ENCODE data around the gene LILRA1.
"Not testable (repeated sequence)": the region's sequence is repeated elsewhere in the genome, so short reads cannot be mapped to it uniquely, and the experiment has no call there.

LILRA1 gene

DNA sequence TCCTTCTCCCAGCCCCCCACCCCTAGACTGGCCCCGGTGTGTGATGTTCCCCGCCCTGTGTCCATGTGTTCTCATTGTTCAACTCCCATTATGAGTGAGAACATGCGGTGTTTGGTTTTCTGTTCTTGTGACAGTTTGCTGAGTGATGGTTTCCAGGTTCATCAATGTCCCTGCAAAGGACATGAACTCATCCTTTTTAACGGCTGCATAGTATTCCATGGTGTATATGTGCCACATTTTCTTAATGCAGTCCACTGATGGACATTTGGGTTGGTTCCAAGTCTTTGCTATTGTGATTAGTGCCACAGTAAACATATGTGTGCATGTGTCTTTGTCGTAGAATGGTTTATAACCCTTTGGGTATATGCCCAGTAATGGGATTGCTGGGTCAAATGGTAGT is 15.2 kb upstream of the LILRA1 start:
- not testable (repeated sequence) for DNase-seq

DNA sequence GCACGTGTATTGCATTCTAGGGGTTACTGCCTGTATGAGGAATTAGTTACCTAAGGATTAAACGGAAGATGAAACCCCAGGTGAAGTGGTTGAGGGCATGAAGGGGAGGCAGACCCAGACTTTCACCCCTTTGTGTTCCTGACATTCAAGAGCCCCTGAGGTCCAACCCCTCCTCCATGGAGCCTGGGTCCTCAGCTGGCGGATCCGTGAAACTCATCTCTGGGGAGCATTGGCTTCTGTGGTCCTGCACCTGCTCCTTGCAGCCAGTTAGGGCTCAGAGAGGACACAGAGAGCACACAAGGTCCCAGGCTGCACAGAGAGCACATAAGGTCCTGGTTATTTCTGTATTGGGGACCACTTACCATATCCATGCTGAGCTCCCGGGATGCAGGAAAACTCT is 7.0 kb upstream of the LILRA1 start:
- no peak for DNase-seq

DNA sequence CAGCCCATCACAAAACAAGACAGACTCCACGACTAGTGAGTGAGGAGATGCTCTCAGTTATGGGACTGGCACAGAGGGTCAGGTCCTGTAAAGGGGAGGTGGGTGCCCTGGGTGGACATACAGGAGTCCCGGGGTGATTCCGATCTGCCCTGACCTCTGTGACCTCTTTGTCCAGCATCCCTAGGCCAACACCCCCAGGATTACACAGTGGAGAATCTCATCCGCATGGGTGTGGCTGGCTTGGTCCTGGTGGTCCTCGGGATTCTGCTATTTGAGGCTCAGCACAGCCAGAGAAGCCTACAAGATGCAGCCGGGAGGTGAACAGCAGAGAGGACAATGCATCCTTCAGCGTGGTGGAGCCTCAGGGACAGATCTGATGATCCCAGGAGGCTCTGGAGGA is 6.4 kb upstream of the LILRA1 start:
- no peak for DNase-seq

DNA sequence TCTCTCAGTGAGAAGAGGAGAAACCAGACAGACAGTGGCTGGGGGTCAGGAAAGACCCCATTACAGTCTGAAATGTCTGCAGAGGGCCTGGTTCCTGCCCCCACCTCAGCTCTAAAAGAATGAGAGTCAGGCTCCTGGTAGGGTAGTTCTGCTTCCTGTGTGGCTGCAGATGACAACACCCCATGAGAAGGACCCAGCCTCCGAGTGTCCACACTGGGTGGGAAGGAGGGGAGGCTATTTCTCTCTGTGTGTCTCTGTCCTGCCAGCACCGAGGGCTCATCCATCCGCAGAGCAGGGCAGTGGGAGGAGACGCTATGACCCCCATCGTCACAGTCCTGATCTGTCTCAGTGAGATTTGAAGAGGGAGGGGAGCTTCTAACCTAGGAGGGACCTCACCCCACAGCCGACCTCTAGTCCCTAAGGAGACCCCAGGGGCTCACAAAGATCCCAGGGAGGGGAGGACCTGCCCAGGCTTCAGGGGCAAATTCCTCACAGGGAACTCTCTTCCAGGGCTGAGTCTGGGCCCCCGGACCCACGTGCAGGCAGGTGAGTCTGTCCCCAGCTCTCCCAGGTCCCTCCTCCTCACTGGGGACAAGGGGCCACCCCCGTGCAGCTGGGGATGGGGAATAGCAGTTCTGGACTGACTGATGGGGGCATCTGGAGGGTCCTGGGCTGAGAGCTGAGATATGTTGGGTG is 647 bp downstream of the LILRA1 start:
- not testable (repeated sequence) for DNase-seq

DNA sequence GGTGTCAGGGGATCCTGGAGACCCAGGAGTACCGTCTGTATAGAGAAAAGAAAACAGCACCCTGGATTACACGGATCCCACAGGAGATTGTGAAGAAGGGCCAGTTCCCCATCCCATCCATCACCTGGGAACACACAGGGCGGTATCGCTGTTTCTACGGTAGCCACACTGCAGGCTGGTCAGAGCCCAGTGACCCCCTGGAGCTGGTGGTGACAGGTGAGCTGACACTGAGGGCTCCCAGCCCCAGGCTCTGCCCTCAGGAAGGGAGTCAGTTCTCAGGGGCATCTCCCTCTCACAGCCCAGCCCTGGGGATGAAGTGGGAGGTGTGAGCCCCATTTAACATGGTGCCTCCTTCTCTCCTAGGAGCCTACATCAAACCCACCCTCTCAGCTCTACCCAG is 1.3 kb downstream of the LILRA1 start:
- no peak for DNase-seq

DNA sequence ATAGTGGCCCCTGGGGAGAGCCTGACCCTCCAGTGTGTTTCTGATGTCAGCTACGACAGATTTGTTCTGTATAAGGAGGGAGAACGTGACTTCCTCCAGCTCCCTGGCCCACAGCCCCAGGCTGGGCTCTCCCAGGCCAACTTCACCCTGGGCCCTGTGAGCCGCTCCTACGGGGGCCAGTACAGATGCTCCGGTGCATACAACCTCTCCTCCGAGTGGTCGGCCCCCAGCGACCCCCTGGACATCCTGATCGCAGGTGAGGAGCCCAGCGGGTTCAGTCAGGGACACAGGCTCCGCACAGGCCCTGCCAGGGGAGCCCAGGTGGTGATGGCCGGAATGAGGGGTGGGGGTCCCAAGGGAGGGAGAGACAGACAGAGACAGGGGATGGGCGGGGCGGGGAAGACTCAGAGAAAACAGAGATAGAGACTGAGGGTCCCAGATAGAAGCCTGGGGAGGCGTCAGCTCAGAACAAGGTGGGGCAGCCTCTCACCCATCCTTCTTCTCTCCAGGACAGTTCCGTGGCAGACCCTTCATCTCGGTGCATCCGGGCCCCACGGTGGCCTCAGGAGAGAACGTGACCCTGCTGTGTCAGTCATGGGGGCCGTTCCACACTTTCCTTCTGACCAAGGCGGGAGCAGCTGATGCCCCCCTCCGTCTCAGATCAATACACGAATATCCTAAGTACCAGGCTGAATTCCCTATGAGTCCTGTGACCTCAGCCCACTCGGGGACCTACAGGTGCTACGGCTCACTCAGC is 2.4 kb downstream of the LILRA1 start:
- DNase-seq = not testable (repeated sequence)

DNA sequence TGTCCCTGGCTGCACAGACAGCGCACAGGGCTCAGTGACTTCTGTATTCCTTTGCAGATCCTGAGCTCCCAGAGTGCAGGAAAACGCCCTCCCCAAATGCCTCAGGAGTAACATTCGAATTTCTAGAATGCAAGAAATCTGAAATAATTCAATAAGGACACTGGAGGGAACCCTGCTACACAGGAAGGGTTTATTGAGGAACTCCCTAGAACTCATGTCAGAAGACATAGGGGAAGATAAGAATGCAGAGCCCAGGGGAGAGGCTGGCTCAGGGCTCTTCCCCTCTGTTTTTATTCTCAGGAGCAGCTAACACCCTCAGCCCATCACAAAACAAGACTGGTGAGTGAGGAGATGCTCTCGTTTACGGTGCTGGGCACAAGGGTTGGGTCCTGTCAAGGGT is 6.8 kb downstream of the LILRA1 start:
- DNase-seq = no peak

DNA sequence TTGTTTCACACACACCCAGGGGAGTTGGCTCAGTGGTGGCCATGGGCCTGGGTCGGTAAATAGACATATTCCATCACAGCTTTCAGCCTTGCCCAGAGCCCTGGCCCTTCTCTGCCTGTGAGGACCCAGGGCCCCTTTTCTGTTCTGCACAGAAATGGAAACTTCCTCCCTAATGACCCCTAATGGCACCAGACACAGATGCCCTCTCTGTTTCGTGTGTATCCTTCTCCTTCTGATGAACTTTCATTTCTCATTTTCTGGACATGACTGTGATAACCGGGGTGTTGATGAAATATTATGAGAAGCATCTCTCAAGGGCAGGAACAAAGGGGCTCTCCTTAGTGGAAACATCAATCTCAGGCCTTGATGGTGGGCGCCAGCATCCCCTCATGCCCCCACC is 12.8 kb downstream of the LILRA1 start:
- DNase-seq = no peak

DNA sequence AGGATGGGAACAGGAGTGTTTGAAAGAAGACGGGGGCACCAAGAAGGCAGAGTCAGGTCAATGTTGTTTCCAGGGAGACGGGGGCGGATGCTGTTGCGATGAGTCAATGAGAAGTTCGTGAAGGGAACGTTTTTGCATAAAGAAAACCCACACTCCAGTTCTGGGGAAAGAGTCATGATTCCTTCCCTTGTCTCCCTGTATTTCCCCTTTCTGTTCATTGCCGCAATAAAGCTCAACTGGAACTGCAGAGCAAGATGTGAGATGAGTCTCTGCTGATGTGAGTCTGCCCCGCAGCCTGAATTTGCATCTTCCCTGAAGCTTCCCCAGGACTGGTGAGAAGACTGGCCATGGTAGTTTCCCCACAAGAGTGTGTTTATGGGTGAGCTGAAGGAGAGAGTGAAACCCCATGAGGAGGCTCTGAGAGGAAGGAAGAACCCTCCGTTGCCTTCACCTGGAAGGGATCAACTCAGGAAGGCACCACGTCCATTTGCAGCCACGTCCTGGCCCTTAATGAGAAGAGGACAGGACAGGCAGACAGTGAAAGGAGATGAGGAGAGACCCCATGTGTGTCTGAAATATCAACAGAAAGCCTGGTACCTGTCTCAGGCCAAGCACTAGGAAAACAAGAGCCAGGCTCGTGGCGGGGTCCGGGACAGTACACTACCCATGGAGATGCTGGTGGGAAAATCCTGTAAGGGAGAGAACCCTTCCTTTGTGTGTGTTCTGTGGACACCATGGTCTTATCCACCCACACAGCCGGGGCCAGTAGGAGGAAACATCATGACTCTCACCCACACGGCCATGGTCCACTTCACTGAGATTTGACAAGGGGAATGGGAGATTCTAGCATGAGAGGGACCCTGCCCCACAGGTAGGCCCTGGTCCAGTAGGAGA is 13.7 kb downstream of the LILRA1 start:
- no peak for DNase-seq

DNA sequence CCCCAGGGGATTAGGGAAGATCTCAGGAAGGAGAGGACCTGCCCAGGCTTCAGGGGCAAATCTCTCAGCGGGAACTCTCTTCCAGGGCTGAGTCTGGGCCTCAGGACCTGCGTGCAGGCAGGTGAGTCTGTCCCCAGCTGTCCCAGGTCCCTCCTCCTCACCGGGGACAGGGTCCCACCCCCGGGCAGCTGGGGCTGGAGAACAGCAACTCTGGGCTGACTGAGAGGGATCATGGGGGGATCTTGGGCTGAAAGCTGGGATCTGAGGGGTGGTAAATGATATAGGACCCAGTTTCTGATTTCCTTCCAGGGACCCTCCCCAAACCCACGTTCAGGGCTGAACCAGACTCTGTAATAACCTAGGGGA is 14.3 kb downstream of the LILRA1 start:
- no peak for DNase-seq

DNA sequence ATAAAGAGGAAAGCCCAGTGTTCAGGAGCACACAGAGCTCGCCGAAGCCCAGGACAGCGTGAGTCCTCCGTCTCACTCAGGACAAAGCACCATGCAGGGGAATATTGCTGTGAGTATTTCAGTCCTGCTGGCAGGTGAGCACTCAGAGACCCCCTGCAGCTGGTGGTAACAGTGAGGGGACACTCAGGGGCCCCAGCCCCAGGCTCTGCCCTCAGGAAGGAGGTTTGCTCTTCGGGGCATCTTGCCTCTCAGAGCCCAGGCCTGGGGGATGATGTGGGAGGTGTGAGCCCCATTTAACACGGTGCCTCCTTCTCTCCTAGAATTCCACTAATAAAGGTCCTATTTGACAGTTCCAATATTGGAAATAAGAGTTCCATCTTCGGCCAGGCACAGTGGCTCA is 14.8 kb downstream of the LILRA1 start:
- no peak for DNase-seq

DNA sequence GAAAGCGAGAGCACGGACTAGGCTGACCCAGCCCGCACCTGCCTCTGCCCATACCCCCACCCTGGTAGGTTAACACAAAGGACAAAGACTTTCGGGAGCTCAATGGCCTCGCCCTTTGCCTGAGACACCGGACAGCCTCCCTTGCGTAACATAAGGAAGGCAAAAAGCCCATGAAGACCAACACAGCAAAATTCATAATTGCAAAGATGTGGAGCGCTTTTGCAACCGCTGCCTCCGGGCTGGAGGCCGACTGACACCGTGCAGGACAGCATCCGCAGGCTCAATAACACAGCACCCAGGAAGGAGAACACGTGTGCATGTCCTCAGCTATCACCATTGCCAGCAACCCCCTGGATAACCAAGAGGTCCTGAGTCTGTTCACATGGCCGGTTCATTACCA is 15.4 kb downstream of the LILRA1 start:
- DNase-seq = no peak

DNA sequence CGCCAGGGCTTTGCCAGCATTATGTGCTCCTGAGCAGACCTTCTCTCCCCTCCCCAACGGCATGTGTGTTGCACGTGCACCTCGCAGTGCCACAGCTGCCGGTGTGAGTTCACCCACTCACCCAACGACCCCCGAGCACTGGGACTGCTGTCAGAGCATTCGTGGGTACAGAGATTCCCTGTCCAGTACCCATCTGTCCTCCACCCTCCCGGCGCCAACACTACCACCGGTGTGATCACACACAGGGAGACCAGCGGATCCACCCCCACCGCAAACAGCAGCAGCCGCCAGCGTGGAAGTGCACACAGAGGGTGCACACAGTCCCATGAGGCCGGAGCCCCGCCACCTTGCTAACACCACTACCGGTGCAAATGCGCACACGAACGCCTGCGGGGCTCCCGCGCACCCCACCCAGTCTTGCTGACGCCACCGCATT is 15.9 kb downstream of the LILRA1 start:
- no peak for DNase-seq

DNA sequence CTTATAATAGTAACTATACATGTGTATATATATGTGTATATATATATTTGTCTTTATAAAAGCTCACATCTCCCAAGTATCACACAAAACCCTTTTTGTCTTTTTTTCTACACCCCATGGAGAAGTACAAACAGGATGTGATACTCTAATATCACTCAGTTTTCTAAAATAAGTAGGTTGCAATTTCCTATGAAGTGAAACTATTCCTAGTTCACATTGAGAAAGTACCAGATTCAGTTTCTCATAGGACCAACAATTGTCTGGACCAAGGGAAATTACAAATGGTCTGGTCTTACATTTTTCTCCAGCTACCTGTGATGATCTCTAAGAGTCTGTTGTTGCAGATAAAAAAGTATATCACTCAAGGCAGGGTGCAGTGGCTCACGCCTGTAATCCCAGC is 19.0 kb downstream of the LILRA1 start:
- no peak for DNase-seq

DNA sequence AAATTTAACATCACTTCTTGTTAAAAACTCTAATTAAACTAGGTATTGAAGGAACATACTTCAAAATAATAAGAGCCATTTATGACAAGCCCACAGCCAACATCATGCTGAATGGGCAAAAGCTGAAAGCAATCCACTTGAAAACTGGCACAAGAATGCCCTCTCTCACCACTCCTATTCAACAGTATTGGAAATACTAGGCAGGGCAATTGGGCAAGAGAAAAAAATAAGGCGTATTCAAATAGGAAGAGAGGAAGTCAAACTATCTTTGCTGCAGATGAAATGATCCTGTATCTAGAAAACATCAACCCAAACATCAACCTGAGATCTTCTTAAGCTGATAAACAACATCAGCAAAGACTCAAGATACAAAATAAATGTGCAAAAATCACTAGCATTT is 21.3 kb downstream of the LILRA1 start:
- no peak for DNase-seq

DNA sequence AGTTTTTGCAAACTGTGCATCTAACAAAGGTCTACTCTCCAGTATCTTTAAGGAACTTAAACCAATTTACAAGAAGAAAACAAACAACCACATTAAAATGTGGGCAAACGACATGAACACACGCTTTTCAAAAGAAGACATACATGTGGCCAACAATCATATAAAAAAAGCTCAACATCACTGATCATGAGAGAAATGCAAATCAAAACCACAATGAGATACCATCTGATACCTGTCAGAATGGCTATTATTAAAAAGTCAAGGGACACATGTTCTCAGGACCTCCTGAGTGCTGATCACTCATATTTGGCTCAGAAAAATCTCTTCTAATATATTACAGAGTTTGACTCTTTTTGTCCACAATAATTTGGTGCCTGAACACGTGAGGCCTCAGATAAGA is 22.6 kb downstream of the LILRA1 start:
- no peak for DNase-seq

DNA sequence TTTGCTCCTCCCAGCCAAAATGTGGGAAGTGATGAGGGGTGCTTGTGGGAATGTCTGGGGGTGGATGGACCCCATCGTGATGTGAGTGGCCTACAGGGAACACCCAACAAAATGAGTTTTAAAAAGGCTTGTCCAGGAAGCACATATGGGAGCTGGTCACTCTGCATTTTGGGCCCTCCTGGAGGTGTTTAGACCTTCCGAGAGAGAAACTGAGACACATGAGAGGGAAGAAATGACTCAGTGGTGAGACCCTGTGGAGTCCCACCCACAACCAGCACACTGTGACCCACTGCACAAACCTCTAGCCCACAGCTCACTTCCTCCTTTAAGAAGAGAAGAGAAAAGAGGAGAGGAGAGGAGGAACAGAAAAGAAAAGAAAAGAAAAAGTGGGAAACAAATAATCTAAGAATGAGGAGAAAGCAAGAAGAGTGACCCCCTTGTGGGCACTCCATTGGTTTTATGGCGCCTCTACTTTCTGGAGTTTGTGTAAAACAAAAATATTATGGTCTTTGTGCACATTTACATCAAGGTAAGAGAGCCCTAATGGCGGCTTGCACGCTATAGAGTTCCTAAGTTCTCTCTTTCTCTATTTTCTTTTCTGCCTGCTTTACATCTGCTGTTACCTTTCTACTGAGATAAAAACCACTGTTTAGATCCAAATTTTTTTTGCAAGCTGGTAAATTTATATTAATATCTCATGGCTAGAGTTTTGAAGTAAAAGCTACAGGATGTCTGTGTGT is 23.6 kb downstream of the LILRA1 start:
- no peak for DNase-seq

DNA sequence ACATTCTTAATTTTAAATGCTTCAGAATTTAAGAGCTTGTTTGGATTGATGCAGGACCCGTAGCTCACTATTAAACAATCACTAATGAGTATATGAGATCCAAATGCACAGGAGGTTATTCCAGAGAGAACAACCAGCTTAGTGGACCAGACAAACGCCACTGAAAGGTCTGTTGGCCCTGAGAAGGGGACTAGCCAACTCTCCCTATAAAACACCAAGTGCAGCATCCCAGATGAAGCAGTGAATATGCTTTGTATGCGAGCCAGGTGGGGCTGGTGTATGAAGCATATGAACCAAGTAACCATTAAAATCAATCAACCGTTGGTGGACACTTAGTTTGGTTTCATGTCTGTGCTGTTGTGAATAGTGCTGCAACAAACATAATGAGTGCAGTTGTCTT is 27.0 kb downstream of the LILRA1 start:
- no peak for DNase-seq

DNA sequence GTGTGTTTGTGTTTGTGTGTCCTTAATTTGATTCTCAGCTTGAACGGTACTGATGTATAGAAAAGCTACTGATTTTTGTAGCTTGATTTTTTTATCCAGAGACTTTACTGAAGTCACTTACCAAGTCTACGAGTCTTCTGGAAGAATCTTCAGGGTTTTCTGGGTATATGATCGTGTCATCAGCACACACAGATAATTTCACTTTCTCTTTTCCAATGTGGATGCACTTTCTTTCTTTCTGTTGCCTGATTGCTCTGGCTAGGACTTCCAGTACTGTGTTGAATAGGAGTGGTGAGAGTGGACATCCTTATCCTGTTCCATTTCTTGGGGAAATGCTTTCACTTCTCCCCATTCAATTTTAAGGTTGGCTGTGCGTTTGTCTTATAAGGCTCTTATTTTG is 29.0 kb downstream of the LILRA1 start:
- DNase-seq = no peak

DNA sequence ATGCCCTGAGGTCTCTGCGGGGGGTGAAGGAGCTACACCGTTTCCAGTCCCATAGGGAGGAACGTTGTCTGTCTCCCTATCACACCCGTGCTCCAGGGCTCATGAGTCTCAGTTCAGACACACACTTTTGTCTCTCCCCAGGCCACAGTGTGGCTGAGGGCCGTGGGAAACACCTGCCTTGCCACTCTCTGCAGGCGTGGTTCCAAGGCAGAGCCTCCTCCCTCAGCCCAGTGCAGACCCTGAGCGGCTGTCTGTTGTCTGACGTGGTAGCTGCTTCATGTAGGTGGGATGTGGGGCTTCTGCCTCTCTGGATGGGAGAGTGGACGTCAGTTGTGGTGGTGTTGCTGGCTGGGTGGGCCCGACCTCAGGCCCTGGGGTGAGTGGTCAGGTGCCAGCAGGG is 30.8 kb downstream of the LILRA1 start:
- DNase-seq = not testable (repeated sequence)

DNA sequence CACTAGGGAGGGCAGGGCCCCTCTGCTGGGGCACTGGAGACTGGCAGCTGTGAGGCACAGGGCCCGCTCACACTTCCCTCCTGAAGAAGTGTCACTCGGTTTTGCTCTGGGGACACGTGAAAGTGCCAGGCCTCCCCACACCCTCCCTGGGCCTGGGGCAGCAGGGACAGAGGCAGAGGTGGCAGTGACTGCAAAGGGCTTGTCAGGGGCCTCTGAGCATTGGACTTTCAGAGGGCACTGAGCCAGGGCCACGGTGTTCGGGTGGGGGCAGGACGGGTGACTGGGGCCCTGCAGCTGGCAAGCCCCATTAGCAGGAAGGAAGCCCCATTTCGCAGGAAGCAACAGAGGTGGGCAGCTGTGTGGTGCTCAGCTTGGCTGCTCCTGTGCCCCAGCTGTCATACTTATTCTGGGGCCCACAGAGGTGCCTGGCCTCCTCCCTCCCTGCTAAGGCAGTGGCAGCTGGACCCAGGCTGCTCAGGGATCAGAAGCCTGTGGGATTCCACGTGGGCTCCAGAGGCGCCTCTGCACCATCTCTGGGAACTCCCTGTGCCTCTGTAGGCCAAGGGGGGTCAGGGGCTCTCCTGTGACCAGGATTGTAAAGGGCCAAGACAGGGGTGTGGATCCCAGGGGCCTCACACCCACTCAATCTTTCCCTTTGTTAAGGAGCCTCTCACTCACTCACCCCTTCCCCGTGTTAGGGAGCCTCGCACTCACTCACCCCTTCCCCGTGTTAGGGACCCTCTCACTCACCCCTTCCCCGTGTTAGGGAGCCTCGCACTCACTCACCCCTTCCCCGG is 31.7 kb downstream of the LILRA1 start:
- not testable (repeated sequence) for DNase-seq

DNA sequence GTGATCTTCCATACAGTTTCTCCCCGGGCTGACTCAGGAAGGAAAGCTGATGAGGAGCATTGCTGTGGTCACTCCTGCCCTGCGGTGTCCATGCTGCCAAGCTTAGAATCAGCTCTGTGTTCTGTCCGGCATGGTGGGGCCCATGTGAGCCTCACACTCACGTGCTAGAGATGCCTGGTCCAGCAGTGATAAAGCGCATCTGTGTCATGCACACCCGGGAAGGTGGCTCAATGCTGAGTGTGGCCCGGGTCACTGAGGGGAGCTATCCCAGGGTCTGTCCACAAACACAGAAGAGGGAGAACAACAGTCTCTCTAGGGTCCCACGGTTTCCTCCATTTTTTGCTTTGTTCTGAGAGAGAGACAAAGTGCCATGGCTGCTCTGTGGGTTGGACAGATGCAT is 33.3 kb downstream of the LILRA1 start:
- no peak for DNase-seq
